Measurements from ENCODE around the gene PACRG.

The PACRG gene

DNA sequence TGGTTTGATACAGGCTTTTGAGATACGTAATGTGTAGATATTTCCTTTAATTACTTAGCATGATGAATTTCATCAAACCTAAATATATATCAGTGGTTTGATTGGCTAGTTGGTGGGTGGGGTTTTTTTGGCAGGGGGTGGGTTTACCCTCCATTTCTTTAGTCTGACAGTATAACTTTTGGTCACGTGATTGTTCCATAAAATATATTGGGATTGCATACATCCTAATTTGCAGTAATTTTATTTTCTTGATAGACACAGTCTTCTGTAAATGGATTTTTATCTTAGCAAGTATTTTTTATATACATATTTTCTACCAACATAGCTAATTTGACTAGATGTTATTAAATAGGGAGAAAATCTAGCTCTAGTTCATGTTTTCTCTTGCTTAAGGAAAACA is 509.3 kb downstream of the PACRG start:
- no peak for ATAC-seq
- TF ChIP-seq RARB (CRISPR knock-in tag; IDR thresholded peaks at IDR 0.05): no peak
- TF ChIP-seq ZNF70 (CRISPR knock-in tag; IDR thresholded peaks at IDR 0.05): no peak
- TF ChIP-seq, protein P1, sequence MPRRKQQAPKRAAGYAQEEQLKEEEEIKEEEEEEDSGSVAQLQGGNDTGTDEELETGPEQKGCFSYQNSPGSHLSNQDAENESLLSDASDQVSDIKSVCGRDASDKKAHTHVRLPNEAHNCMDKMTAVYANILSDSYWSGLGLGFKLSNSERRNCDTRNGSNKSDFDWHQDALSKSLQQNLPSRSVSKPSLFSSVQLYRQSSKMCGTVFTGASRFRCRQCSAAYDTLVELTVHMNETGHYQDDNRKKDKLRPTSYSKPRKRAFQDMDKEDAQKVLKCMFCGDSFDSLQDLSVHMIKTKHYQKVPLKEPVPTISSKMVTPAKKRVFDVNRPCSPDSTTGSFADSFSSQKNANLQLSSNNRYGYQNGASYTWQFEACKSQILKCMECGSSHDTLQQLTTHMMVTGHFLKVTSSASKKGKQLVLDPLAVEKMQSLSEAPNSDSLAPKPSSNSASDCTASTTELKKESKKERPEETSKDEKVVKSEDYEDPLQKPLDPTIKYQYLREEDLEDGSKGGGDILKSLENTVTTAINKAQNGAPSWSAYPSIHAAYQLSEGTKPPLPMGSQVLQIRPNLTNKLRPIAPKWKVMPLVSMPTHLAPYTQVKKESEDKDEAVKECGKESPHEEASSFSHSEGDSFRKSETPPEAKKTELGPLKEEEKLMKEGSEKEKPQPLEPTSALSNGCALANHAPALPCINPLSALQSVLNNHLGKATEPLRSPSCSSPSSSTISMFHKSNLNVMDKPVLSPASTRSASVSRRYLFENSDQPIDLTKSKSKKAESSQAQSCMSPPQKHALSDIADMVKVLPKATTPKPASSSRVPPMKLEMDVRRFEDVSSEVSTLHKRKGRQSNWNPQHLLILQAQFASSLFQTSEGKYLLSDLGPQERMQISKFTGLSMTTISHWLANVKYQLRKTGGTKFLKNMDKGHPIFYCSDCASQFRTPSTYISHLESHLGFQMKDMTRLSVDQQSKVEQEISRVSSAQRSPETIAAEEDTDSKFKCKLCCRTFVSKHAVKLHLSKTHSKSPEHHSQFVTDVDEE (CRISPR knock-in tag; IDR thresholded peaks at IDR 0.05): no peak
- TF ChIP-seq TCF4 (CRISPR knock-in tag; IDR thresholded peaks at IDR 0.05; ENCODE audit: borderline replicate concordance): no peak
- no peak for TF ChIP-seq BACH2 (CRISPR knock-in tag; IDR thresholded peaks at IDR 0.05; ENCODE audit: borderline replicate concordance)
- no peak for TF ChIP-seq CSDC2 (CRISPR knock-in tag; IDR thresholded peaks at IDR 0.05)
- TF ChIP-seq, protein P2, sequence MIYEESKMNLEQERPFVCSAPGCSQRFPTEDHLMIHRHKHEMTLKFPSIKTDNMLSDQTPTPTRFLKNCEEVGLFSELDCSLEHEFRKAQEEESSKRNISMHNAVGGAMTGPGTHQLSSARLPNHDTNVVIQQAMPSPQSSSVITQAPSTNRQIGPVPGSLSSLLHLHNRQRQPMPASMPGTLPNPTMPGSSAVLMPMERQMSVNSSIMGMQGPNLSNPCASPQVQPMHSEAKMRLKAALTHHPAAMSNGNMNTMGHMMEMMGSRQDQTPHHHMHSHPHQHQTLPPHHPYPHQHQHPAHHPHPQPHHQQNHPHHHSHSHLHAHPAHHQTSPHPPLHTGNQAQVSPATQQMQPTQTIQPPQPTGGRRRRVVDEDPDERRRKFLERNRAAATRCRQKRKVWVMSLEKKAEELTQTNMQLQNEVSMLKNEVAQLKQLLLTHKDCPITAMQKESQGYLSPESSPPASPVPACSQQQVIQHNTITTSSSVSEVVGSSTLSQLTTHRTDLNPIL (CRISPR knock-in tag; IDR thresholded peaks at IDR 0.05; ENCODE audit: low read depth): no peak
- TF ChIP-seq ISL1 (CRISPR knock-in tag; IDR thresholded peaks at IDR 0.05): no peak
- TF ChIP-seq PPARA (CRISPR knock-in tag; IDR thresholded peaks at IDR 0.05; ENCODE audit: borderline replicate concordance): no peak
- TF ChIP-seq, protein P3, sequence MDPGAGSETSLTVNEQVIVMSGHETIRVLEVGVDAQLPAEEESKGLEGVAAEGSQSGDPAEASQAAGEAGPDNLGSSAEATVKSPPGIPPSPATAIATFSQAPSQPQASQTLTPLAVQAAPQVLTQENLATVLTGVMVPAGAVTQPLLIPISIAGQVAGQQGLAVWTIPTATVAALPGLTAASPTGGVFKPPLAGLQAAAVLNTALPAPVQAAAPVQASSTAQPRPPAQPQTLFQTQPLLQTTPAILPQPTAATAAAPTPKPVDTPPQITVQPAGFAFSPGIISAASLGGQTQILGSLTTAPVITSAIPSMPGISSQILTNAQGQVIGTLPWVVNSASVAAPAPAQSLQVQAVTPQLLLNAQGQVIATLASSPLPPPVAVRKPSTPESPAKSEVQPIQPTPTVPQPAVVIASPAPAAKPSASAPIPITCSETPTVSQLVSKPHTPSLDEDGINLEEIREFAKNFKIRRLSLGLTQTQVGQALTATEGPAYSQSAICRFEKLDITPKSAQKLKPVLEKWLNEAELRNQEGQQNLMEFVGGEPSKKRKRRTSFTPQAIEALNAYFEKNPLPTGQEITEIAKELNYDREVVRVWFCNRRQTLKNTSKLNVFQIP (CRISPR knock-in tag; IDR thresholded peaks at IDR 0.05; ENCODE audit: borderline replicate concordance, low read depth): no peak
- no peak for TF ChIP-seq ZC3H10 (CRISPR knock-in tag; IDR thresholded peaks at IDR 0.05)
- TF ChIP-seq ZFP30 (CRISPR knock-in tag; IDR thresholded peaks at IDR 0.05): no peak
- TF ChIP-seq GLIS3 (CRISPR knock-in tag; IDR thresholded peaks at IDR 0.05): no peak
- no peak for TF ChIP-seq SNAI2 (CRISPR knock-in tag; IDR thresholded peaks at IDR 0.05)
- no peak for TF ChIP-seq ESRRG (CRISPR knock-in tag; IDR thresholded peaks at IDR 0.05)
- no peak for TF ChIP-seq ZNF8 (CRISPR knock-in tag; IDR thresholded peaks at IDR 0.05)
- TF ChIP-seq ZFP3 (CRISPR knock-in tag; IDR thresholded peaks at IDR 0.05): no peak
- no peak for TF ChIP-seq ZNF565 (CRISPR knock-in tag; conservative IDR thresholded peaks at IDR 0.05; ENCODE audit: low read depth)

DNA sequence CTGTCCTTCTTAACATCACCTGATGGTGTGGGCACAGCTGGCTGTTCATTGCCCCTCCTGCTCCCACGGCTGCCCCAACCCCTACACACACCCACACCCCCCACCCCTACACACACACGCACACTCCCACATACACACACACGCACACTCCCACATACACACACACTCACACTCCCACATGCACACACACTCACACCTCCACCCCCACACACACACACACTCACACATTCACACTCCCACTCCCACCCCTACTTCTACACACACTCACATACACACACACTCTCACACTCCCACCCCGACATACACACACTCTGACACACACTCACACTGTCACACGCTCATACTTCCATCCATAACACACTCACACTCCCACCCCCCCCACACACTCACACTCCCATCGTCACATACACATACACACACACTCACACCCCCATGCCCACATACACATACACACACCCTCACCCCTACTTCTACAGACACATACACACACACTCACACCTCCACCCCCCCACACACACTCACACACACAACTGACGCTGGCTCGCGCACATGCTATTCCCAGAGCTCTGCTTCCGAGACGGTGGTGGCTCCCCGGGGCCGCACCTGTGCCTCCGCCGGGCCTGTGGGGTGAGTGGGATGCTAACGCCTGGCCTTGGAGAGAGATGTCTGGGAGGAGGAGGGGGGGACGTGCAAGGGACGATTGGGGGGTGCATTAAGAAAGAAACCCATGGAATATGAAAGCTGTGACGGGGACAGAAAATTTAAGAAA is 512.0 kb downstream of the PACRG start:
- no peak for ATAC-seq
- no peak for TF ChIP-seq TCF4 (CRISPR knock-in tag; IDR thresholded peaks at IDR 0.05; ENCODE audit: borderline replicate concordance)
- no peak for TF ChIP-seq ISL1 (CRISPR knock-in tag; IDR thresholded peaks at IDR 0.05)
- TF ChIP-seq, protein P1 (CRISPR knock-in tag; IDR thresholded peaks at IDR 0.05): no peak
- TF ChIP-seq OSR1 (CRISPR knock-in tag; IDR thresholded peaks at IDR 0.05): no peak
- no peak for TF ChIP-seq GLIS3 (CRISPR knock-in tag; IDR thresholded peaks at IDR 0.05)
- TF ChIP-seq ZFP30 (CRISPR knock-in tag; IDR thresholded peaks at IDR 0.05): no peak
- TF ChIP-seq, protein P4, sequence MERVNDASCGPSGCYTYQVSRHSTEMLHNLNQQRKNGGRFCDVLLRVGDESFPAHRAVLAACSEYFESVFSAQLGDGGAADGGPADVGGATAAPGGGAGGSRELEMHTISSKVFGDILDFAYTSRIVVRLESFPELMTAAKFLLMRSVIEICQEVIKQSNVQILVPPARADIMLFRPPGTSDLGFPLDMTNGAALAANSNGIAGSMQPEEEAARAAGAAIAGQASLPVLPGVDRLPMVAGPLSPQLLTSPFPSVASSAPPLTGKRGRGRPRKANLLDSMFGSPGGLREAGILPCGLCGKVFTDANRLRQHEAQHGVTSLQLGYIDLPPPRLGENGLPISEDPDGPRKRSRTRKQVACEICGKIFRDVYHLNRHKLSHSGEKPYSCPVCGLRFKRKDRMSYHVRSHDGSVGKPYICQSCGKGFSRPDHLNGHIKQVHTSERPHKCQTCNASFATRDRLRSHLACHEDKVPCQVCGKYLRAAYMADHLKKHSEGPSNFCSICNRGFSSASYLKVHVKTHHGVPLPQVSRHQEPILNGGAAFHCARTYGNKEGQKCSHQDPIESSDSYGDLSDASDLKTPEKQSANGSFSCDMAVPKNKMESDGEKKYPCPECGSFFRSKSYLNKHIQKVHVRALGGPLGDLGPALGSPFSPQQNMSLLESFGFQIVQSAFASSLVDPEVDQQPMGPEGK (CRISPR knock-in tag; IDR thresholded peaks at IDR 0.05; ENCODE audit: borderline replicate concordance): no peak
- no peak for TF ChIP-seq ZNF70 (CRISPR knock-in tag; IDR thresholded peaks at IDR 0.05)
- TF ChIP-seq PPARA (CRISPR knock-in tag; IDR thresholded peaks at IDR 0.05; ENCODE audit: borderline replicate concordance): no peak
